SIG-M5 treated with dmso at 0.1 percent for 504 hours (cell line): ENCODE measurements around the gene KLHL30.

ENCODE experiments used
- DNase-seq: peaks from one replicate; lab custom pipeline; 2025; ENCODE audit not compliant: unreplicated experiment; lab: John Stamatoyannopoulos, UW

KLHL30 gene

GRCh38 chr2:238138331-238139195 lies at the start of gene KLHL30:
Gene KLHL30 (plus strand): TSS chr2:238138668. CDS start chr2:238140755, 2,087 bp downstream.
- no peak for DNase-seq

GRCh38 chr2:238090887-238091286 lies 47.6 kb upstream of the KLHL30 start:
- DNase-seq = no peak

GRCh38 chr2:238091436-238092060 lies 46.9 kb upstream of the KLHL30 start:
- no peak for DNase-seq

GRCh38 chr2:238092486-238093035 lies 45.9 kb upstream of the KLHL30 start:
- no peak for DNase-seq

- no peak for DNase-seq
These were observed 45.0 kb upstream of the KLHL30 start for GRCh38 chr2:238093181-238094140.

- DNase-seq = no peak
These were observed 43.9 kb upstream of the KLHL30 start for GRCh38 chr2:238094438-238095022.

- no peak for DNase-seq
These were observed 43.3 kb upstream of the KLHL30 start for GRCh38 chr2:238095143-238095542.

- no peak for DNase-seq
These were observed 42.0 kb upstream of the KLHL30 start for GRCh38 chr2:238096311-238097011.

GRCh38 chr2:238097201-238097987 lies 41.1 kb upstream of the KLHL30 start:
- no peak for DNase-seq

- peak; percentile 33 for DNase-seq
These were observed 40.2 kb upstream of the KLHL30 start for GRCh38 chr2:238097988-238098871.

- DNase-seq = no peak
These were observed 39.4 kb upstream of the KLHL30 start for GRCh38 chr2:238098901-238099713.

GRCh38 chr2:238099714-238100048 lies 38.8 kb upstream of the KLHL30 start:
- DNase-seq = no peak

- DNase-seq = no peak
These were observed 38.2 kb upstream of the KLHL30 start, which contains the start of gene ESPNL for GRCh38 chr2:238100049-238100820. Gene ESPNL (plus strand): TSS chr2:238100340. CDS start chr2:238100420, 80 bp downstream.

- DNase-seq = no peak
These were observed 37.4 kb upstream of the KLHL30 start for GRCh38 chr2:238100821-238101771.
